ENCODE results near the gene FAM229A. TPM values are rescaled to one million over a fixed set of nuclear protein-coding genes. Genes with fewer than 3 reads are reported as not detected.

Gene FAM229A
- total and polyA plus RNA-seq, 2 of the 8 experiments (the other 6 are each of a cell fraction or from before 2014, with no cell fraction given): 4.1 to 4.2 TPM

DNA sequence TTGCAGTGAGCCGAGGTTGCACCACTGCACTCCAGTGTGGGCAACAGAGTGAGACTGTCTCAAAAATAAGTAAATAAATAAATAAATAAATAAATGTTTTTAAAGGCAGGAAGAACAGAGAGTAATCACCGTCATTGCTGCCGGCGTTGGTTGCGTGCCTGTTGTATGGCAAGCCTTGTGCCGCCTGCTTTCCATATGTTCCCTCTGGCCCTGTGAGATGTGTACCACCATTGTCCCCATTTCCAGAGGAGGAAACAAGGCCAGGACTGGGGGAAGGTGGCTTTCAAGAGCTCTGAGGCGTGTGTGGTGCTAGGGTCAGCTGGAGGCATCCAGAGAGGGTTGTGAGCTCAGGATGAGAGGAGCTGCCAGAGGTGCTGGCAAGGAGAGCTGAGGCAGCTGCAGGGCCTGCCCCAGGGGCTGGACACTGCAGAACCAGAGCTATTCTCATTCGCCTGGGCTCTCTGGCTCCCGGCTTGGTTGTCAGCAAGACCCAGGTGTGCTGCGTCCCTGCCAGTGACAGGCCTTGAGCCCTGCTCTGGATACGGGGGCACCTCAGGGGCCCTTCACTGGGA is 21.0 kb downstream of the FAM229A start (continued):
- TF ChIP-seq, protein P1, sequence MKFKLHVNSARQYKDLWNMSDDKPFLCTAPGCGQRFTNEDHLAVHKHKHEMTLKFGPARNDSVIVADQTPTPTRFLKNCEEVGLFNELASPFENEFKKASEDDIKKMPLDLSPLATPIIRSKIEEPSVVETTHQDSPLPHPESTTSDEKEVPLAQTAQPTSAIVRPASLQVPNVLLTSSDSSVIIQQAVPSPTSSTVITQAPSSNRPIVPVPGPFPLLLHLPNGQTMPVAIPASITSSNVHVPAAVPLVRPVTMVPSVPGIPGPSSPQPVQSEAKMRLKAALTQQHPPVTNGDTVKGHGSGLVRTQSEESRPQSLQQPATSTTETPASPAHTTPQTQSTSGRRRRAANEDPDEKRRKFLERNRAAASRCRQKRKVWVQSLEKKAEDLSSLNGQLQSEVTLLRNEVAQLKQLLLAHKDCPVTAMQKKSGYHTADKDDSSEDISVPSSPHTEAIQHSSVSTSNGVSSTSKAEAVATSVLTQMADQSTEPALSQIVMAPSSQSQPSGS (IDR thresholded peaks at IDR 0.05; ENCODE audit: low read length): no peak
- TF ChIP-seq BRCA1 (IDR thresholded peaks at IDR 0.05; ENCODE audit: low read depth, low read length): no peak
- TF ChIP-seq CHD2 (IDR thresholded peaks at IDR 0.05; ENCODE audit: low read length): no peak
- TF ChIP-seq TBP (IDR thresholded peaks at IDR 0.05; ENCODE audit: low read depth, low read length): no peak
- TF ChIP-seq KDM5A (IDR thresholded peaks at IDR 0.05; ENCODE audit: low read length): no peak
